NCI-H146 treated with DMSO at 0.1 percent for 48 hours (cell line): ENCODE results near the gene INSR.

Experiments used
- DNase-seq: peaks from one replicate; lab custom pipeline; 2025; ENCODE audit not compliant: unreplicated experiment; lab: John Stamatoyannopoulos, UW

INSR gene

DNA sequence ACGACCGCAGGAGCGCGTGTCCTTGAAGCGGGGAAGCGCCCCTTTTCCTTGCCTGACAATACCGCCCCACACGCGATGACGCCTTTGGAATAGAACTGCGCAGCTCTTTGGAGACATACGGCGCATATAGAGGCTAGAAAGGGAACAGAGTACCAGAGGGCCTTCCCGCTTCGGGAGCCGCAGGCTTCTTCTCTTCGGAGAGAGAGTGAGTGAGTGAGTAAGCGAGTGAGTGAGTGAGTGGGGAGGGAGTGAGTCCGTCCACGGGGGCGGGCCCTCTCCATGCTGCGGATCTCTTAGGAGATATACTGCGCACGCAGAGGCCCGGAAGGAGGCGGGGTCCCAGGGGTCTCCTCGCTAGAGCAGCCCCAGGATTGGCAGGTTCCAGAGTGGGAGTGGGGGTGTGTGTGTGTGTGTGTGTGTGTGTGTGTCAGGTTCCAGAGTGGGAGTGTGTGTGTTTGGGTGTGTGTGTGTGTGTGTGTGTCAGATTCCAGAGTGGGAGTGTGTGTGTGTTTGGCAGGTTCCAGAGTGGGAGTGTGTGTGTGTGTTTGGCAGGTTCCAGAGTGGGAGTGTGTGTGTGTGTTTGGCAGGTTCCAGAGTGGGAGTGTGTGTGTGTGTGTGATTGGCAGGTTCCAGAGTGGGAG lies 97.0 kb downstream of the INSR start:
- DNase-seq: peak; percentile 35

DNA sequence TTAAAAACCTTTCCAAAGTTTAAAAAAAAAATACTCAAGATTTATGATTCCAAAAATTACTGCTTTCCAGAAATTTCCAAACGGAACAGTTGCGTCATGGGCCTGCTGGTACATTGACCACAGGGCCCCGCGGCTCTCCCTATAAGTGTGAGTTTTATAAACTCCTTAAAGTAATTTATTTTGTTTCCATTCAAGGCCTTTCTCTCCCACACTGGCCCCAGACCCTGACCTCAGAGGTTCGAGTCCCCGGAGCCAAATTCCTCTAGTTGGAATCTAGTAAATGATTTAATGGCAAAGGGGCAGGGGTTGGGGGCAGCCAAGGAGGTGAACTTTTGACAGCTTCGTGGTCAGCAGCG lies 97.5 kb downstream of the INSR start:
- no peak for DNase-seq

DNA sequence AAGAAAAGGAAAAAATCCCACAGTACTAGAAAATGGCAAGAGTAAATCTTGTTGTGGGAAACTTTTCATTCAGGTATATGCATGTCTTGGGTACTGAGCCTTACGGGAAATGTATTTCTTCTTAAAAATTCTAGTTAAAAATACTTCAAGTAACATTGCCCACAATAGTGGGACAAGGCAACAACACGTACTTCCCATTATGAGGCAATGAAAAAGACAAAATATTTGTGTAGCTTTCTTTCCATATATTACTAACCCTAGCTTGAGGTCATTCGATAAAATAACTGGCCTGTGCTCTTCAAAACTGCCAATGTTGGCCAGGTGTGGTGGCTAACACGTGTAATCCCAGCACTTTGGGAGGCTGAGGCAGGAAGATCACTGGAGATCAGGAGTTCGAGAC lies 99.2 kb downstream of the INSR start:
- DNase-seq: no peak

GRCh38 chr19:7194566-7194965 lies 99.6 kb downstream of the INSR start:
- no peak for DNase-seq

GRCh38 chr19:7191946-7192691 lies 102.1 kb downstream of the INSR start:
- no peak for DNase-seq

DNA sequence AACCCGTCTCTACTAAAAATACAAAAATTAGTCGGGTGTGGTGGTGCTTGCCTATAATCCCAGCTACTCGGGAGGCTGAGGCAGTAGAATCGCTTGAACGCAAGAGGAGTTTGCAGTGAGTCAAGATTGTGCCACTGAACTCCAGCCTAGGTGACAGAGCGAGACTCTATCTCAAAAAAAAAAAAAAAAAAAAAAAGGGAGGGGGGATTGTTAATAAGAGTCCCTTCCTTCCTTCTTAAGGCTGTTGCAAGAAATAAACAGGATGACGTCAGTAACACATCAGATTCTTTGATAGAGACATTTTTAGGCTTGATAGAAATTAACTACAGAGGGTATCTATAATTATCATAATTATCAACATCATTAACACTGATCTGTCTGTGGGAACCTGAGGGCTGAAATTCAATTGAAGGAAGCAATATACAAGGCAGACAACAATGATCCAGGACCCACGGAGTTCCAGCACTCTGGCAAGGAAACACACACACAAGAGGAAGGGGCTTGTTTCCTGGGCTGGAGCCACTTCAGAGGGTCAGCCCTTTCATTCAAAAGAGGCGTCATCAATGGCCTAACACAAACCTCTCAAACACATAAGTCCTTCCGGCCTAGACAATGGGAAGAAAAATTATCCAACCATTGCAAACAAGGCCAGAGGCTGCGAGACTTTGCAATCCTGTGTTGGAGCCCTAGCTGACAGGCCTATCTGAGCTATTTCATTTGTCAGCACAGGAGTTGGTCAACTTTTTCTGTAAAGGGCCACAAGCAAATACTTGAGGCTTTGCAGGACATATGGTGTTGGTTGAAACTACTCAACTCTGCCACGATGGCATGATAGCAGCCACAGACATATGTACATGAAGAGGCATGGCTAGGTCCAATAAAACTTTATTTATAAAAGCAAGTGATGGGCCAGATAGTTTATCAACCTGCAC lies 105.2 kb downstream of the INSR start:
- DNase-seq: peak; percentile 4

DNA sequence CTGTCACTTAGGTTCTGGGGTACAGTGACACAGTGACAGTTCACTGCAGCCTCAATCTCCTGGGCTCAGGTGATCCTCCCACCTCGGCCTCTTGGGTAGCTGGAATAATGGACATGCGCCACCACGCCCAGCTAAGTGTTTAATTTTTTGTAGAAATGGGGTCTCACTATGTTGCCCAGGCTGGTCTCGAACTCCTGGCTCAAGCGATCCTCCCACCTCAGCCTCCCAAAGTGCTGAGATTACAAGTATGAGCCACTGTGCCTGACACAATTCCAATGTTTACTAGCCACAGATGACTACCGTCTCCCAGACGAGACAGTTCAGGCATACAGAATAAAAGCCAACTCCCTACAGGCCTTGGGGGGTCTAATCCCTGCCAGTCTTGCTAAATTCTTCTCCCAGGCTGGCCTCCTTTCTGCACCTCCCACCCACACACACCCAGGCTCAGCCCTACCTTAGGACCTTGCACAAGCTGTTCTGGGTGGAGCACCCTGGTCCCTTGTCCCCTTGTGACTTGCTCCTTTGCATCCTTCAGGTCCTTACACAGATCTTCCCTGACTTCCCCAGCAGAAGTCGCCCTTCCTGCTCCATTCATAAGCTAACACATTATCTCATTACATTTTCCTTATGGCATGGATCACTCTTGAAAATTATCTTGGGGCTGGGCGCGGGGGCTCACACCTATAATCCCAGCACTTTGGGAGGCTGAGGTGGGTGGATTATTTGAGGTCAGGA lies 106.4 kb downstream of the INSR start:
- DNase-seq: no peak

GRCh38 chr19:7182489-7182888 lies 111.7 kb downstream of the INSR start:
- DNase-seq: no peak

GRCh38 chr19:7179917-7180306 lies 114.3 kb downstream of the INSR start:
- DNase-seq: no peak

GRCh38 chr19:7177926-7178325 lies 116.3 kb downstream of the INSR start:
- DNase-seq: no peak

- no peak for DNase-seq
Measured at GRCh38 chr19:7176792-7177191, 117.4 kb downstream of the INSR start.

- DNase-seq: no peak
Measured at GRCh38 chr19:7172794-7173193, 121.4 kb downstream of the INSR start.

DNA sequence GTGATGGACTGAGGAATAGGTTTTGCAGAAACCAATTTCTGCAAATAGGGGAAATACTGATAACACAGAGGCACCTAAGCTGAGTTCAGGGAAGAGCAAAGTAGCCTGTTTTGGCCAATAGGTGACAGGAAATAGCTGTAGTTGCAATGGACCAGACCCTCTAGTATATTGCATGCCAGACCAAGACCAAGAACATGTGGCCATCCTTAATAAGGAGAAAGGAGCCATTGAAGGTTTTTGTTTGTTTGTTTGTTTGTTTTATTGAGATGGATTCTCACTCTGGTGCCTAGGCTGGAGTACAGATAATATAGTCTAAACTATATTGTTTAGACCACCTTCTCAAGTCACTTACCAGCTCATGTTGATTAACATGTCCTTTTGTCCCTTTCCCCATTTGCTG lies 123.2 kb downstream of the INSR start:
- DNase-seq: no peak

DNA sequence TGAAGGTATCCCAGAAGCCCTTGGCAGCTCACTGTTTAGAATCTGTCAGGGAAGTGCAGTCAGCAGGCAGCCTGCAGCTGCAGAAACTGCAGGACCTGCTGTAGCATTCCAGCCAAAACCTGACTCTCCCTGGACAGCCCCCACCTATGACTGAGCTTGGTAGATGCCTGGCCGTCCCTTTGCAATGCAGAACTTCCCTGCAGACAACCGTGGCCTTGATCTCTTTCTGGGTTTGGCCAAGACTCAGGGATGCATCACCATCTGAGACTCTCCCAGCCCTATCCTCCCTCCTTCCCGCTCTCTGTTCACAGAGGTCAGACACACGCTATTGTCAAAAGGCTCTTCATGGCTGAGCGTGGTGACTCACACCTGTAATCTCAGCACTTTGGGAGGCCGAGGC lies 125.3 kb downstream of the INSR start:
- no peak for DNase-seq

DNA sequence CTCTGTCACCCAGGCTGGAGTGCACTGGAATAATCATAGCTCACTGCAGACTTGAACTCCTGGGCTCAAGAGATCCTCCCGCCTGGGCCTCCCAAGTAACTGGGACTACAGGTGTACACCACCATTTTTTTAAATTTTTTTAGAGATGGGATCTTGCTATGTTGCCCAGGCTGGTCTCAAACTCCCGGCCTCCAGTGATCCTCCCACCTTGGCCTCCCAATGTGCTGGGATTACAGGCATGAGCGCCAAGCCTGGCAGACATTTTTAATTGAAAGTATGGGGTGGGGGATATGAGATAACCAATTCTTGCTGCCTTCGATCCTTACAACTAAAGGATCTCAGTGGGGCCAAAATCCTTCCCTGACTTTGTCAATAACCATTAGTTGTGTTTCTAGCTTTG lies 132.9 kb downstream of the INSR start:
- DNase-seq: no peak

- DNase-seq: no peak
Measured at GRCh38 chr19:7159105-7159933, 134.9 kb downstream of the INSR start.

DNA sequence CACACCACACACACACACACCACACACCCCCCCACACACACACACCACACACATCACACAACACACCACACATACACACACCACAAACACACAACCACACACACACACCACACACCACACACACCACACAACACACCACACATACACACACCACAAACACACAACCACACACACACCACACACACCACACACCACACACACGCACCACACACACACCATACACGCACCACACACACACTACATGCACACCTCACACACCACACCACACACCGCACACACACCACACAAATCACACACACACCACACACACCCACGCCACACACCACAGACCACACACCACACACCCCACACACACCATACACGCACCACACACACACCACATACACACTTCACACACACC lies 141.2 kb downstream of the INSR start:
- no peak for DNase-seq

DNA sequence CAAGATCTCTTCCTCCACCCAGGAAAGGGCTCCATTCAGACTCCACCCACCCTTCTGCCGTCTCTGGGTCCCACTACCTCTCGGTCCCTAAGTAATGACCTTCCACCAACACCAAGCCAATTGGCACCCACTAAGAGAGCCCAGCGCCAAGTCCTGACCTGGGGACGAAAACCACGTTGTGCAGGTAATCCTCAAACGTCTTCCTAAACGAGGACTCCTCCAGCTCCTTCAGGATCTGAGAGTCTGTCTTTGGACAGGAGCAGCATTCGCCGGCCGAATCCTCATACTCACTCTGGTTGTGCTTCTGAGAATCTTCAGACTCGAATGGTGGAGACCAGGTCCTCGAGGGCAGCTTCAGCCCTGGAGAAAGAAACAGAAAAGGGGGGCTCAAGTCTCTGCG lies 141.6 kb downstream of the INSR start:
- no peak for DNase-seq

DNA sequence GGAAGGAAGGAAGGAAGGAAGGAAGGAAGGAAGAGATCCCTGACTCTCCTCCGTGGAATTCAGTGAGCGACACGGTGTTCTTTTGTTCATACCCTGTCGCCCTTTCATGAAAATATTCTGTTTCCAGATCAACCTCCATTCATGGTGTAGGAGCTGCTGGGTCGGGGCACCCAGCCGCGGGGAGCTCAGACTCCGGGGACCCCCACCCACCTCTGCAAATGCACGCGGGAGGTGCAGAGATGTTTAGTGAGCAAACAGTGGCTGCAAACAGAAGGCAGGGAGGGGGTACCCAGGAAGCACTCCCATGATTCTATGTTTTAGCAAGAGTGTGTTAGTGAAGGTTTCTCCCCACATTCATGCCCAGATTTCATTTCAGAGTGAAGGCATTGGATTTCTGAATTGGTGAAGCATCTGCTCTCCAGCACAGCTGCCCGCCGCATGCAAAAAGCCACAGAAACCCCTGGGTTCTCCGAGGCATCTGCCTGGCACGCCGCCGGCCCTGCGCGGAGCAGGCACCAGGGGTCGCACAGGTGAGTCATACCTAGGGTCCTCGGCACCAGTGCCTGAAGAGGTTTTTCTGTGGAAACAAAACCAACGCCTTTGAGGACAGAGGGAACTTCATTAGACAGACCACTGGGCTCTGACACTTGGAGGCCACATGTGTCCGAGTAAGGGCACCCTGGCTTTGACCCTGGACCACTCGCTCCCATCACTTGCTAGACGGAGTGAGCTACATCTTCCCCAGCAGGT lies 144.1 kb downstream of the INSR start:
- DNase-seq: no peak
